Measurements from ENCODE around the gene CA12.

DNA sequence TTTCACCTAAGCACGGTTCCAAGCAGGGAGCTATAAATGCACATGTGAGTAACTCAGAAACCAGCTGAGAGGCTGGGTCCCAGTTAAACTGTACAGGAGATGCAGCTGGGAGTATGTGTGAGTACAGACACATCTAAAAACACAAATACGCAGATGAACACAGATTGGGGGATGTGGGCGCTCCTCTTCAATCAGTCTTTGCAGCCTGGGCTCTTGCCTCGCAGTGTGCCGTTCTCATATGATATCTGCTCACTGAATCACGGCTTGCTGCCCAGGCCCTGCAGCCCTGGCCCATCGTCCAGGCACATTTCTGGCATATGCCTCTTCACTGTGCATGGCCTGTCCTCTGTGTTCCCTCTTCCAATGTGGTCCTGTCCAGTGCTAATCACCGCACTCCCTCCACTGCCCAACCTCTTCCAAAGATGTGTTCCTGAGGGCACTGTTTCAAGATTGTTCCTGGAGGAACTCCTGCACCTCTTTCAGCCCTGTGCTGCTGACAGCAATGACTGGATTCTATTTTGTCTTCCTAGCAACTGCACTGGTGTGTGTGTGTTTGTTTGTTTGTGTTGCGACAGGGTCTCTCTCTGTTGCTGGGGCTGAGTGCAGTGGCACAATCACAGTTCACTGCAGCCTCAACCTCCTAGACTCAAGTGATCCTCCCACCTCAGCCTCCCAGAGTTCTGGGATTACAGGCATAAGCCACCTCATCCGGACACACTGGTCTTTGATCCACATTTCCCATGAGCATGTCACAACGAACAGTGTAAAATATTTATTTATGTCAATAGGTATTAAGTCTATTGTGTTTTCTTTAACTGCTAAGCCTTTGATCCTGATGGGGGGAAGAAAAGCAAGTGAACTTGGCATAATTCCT is 17.0 kb downstream of the CA12 start:
- TF ChIP-seq, protein P1, sequence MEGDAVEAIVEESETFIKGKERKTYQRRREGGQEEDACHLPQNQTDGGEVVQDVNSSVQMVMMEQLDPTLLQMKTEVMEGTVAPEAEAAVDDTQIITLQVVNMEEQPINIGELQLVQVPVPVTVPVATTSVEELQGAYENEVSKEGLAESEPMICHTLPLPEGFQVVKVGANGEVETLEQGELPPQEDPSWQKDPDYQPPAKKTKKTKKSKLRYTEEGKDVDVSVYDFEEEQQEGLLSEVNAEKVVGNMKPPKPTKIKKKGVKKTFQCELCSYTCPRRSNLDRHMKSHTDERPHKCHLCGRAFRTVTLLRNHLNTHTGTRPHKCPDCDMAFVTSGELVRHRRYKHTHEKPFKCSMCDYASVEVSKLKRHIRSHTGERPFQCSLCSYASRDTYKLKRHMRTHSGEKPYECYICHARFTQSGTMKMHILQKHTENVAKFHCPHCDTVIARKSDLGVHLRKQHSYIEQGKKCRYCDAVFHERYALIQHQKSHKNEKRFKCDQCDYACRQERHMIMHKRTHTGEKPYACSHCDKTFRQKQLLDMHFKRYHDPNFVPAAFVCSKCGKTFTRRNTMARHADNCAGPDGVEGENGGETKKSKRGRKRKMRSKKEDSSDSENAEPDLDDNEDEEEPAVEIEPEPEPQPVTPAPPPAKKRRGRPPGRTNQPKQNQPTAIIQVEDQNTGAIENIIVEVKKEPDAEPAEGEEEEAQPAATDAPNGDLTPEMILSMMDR (conservative IDR thresholded peaks at IDR 0.05 in 1 of 2, IDR thresholded peaks at IDR 0.05 in 1 of 2; ENCODE audit: extremely low read depth in 1 of 2, insufficient read depth in 1 of 2, low read depth in 1 of 2, low read length in 2 of 2) = no peak
- TF ChIP-seq EZH2 (IDR thresholded peaks at IDR 0.05; ENCODE audit: borderline replicate concordance, low read length) = no peak

All from mammary epithelial cell (primary cell).